Midbrain (tissue), 1 donor: ENCODE results near the gene RNF215.

Experiments
- DNase-seq: peaks from one replicate; lab custom pipeline; 2025; lab: John Stamatoyannopoulos, UW

The RNF215 gene

GRCh38 chr22:30393885-30394284 lies 6.7 kb upstream of the RNF215 start:
- DNase-seq = no peak

- no peak for DNase-seq
Measured at GRCh38 chr22:30393322-30393680, 6.1 kb upstream of the RNF215 start.

GRCh38 chr22:30392661-30393321 lies 5.6 kb upstream of the RNF215 start:
- DNase-seq = peak; percentile 34

- DNase-seq = peak; percentile 83
Measured at GRCh38 chr22:30390974-30391691, 3.9 kb upstream of the RNF215 start.

GRCh38 chr22:30386608-30386959 lies 627 bp downstream of the RNF215 start:
- no peak for DNase-seq

- DNase-seq = no peak
Measured at GRCh38 chr22:30385942-30386341, 1.3 kb downstream of the RNF215 start.

GRCh38 chr22:30383061-30383460 lies 4.2 kb downstream of the RNF215 start:
- DNase-seq = no peak

GRCh38 chr22:30382340-30382739 lies 4.9 kb downstream of the RNF215 start:
- no peak for DNase-seq

GRCh38 chr22:30381264-30381663 lies 5.9 kb downstream of the RNF215 start:
- no peak for DNase-seq

GRCh38 chr22:30380011-30380410 lies 7.2 kb downstream of the RNF215 start:
- no peak for DNase-seq

- no peak for DNase-seq
Measured at GRCh38 chr22:30375312-30375849, 11.8 kb downstream of the RNF215 start.

- no peak for DNase-seq
Measured at GRCh38 chr22:30373331-30374325, 13.6 kb downstream of the RNF215 start.

GRCh38 chr22:30372915-30373314 lies 14.3 kb downstream of the RNF215 start:
- DNase-seq = no peak

GRCh38 chr22:30371981-30372380 lies 15.2 kb downstream of the RNF215 start:
- no peak for DNase-seq

- DNase-seq = no peak
Measured at GRCh38 chr22:30371321-30371720, 15.9 kb downstream of the RNF215 start.

GRCh38 chr22:30370641-30371230 lies 16.5 kb downstream of the RNF215 start:
- no peak for DNase-seq

GRCh38 chr22:30368420-30368819 lies 18.8 kb downstream of the RNF215 start:
- no peak for DNase-seq

- DNase-seq = no peak
Measured at GRCh38 chr22:30365891-30366290, 21.3 kb downstream of the RNF215 start.

- DNase-seq = no peak
Measured at GRCh38 chr22:30362651-30363281, 24.4 kb downstream of the RNF215 start.

GRCh38 chr22:30361916-30362650 lies 25.1 kb downstream of the RNF215 start:
- no peak for DNase-seq

GRCh38 chr22:30358541-30358940 lies 28.7 kb downstream of the RNF215 start:
- no peak for DNase-seq
